Left renal pelvis (tissue), 4 donors: ENCODE results near the gene APEH. TPM values are rescaled to one million over a fixed set of nuclear protein-coding genes. Genes with fewer than 3 reads are reported as not detected.

Source experiments
- DNase-seq, 4 donors: peaks; one replicate each; pipeline ENCODE4 v3.0.0-alpha.2; 2013; ENCODE audit warnings: low read depth in 4 of 4, low spot score in 3 of 4
- polyA plus RNA-seq, 4 donors: library from polyadenylated mRNA; unstranded; fragments of 120-200 nt; gene quantifications; one replicate each; pipeline ENCODE4 v1.2.1, GENCODE V29; 2013; ENCODE audit not compliant: insufficient read length in 4 of 4

Gene APEH
- polyA plus RNA-seq, 4 donors: 76.0 to 158 (median 140) TPM

DNA sequence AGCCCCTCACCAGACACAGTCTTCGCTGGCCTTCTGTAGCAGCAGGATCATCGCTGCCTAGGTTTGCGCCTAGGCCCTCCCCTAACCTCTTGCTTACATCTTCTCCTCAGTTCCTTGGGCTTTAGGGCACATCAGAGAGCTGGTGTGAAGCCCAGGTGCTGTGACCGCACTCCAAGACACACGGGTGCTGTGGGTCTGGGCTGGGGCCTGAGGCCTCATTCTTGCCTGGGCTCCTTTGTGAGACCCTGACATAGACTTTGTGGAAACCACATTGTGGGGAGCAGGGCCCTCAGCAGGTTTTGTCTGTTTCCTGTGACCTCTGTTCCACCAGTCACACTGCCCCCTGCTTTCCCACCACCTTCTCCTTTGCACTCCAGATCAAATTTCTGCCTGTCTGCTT is 37.3 kb downstream of the APEH start:
- DNase-seq: no peak

DNA sequence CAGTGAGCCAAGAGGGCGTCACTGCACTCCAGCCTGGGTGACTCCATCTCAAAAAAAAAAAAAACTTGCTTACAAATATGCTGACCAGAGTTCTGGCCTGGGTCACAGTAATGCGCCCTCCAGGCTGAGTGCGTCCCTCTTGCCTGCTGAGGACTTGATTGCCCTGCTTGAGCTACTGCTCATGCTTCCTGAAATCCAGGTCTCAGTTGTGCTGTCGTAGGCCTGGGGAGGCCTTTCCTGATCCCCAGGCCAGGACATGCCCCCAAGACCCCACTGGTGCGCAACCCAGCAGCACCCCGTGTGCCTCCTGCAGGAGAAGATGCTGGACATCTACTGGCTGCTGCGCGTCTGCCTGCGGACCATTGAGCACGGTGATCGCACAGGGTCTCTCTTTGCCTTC is 38.0 kb downstream of the APEH start:
- no peak for DNase-seq

DNA sequence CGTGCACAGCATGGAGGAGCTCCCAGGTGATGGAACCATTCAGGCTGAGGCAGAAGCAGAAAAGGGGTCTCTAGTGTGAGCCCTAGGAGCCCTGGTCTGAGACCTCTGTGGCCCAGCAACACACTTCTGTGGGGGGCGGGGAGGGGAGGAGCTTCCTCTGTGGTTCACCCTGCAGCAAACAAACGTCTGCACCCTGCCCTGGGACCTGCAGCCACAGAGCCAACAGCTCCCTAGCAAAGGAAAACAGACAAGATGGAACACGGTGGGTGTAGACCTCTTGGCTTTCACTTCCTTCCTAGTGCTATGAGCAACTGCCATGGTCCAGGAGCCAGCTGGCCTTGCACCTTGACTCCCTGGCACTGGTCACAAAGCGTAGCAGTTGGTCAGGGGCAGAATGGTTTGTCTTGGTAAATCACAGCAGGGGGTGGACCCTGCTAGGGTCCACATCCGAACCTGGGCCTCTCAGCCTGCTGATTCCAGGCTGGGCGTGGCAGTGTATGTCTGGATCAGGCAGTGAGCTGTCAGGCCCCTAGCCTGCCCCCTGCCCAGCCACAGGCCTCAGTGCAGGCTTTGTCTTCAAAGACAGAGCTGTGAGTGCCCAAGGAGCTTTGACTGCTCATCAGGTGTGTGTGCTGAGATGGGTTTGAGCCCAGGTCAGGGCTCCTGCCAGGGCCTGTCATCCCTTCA is 38.6 kb downstream of the APEH start:
- DNase-seq: no peak

DNA sequence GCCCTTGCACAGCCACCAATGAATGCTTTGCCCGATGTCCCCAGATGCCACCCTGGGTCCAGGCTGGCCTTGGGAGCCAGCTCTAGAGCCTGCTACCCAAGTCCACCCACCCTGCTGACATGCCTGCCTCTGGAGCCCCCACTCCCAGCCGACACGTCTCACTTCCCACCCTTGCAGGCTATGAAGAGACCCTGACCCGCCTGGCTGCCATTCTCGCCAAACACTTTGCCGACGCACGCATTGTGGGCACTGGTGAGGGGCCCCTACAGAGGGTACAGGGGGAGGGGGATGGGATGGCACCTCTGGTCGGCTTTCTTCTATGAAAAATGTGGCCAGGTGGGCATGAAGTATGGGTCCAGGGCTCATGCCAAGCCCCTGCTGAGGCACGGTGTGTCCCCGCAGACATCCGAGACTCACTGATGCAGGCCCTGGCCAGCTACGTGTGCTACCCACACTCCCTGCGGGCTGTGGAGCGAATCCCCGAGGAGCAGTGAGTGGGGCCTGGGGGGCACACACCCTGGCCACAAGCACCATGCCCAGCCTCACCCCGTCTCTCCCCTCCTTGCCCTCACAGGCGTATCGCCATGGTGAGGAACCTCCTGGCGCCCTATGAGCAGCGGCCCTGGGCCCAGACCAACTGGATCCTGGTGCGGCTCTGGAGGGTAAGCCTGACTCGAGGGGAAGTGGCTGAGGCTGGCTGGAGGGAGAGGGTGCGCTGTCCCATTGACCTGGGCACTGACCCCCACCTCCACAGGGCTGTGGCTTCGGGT is 39.4 kb downstream of the APEH start:
- DNase-seq: no peak

DNA sequence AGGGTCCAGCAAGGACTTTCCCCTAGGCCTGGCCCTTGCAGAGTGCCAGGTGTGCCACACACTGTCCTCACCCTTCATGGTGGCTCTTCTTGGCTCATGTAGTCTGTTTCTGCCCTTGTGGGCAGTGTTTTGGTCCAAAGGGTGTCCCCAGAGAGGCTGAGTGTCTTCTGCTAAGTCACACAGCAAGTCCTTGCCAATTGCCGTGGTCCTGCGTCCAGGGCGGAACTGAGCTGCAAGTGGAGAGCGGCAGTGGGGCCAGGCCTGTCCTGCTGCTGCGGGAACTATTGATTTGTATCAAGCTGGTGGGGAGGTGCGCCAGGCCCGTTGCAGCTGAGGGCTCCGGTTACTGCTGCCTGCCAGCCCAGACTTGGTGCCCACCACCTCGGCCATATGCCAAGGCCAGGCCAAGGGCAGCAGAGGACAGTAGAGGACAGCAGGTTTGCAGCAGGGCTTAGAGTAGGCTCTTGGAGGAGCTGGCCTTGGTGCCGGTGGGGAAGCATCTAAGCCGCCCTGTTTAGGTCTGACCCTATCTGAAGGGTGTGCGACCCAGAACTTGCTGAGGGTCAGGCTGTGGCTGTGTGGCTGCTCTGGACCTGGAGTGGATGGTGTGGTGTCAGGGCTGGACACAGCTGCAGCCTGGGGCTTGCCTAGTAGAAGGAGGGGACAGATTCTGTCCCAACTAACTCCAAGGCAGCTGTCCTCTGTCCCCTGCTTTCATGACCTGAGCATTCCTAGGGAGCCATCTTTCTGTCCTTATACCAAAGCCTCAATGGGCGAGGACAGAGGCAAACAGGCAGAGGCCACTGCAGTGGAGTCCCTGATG is 40.8 kb downstream of the APEH start:
- DNase-seq: no peak

DNA sequence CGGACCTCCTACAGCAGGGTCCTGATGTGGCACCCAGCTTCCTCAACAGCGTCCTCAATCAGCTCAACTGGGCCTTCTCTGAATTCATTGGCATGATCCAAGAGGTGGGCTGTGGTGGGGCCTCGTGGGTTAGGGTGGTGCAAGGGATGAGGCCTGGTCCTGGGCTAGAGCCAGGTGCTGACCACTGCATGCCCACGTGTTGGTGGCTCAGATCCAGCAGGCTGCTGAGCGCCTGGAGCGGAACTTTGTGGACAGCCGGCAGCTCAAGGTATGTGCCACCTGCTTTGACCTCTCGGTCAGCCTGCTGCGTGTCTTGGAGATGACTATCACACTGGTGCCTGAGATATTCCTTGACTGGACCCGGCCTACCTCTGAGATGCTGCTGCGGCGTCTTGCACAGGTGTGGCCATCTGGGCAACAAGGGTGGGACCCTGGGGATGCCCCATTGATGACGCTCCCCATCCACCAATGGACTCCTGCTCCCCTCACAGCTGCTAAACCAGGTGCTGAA is 41.5 kb downstream of the APEH start:
- no peak for DNase-seq

DNA sequence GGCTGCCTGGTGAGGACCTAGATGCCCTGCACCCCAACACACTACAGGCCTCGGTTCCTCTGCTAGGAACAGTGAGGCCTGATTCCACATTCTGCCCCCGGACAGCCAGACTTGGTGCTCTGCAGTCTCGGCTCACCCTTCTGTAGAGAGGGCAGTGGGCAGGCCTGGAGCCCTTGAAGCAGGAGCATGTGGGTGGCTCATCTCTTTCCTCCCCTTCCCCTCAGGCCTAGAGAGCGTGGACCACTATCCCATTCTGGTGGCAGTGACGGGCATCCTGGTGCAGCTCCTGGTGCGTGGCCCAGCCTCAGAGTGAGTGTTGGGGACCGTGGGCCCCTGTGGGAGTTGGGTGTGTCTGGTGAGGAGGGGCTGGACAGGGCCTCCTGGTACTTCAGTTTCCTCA is 42.0 kb downstream of the APEH start:
- no peak for DNase-seq

DNA sequence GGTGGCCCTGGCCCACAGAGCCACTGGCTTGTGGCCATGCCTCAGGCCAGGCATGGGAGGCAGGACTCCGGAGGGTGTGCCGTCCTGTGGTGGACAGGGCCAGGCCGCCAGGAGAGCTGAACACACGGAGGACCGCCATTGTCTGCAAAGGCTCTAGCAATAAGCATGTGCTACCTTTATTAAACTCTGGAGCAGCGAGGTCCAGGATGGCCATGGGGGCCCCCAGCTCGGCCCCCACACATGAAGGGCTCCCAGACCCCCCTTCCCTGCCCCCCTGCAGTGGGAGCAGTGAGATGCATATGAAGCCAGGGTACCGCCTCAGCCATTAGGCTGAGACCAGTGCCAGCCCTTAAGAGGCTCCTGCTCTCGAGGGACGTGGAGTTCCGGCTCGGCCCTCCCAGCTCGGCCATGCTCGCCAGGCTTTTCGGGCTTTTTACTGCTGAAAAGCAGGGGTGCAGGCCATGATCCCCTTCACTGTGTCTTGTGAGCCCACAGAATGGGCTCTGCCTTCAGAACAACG is 42.6 kb downstream of the APEH start:
- DNase-seq: no peak

DNA sequence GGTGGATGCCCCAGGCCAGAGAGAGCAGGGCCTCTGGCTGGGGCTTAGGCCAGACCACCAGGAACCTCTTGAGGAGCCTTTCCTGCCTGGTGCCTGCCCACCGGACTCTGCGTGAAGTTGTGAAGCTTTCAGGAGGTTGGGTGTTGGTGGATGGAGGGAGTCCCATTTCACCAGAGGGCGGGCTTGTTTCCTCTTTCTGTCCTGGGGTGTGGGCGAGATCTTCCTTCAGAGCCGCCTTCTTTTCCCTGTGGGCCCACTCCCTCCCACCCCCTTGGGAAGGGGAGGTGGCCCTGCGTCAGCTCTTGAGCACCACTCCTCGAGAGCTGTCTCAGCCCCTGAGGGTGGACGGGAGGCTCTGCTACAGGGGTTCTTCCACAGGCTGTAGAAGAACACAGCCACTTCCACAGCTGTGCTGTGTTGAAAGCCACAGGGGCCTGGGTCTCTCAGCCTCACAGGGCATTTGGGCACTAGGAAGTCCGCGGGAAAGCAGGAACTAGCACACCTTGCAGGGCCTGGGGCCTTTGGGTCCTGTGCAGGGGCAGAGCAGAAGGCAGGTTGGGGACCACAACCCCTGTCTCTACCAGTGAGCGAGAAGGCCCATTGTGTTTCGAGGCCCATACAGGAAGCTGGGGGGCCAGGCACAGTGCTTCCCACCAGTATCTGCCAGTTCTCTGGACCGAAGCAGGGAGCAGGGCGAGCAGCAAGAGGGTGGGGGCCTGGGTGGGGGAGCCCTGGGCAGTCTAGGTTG is 43.2 kb downstream of the APEH start:
- DNase-seq: no peak

DNA sequence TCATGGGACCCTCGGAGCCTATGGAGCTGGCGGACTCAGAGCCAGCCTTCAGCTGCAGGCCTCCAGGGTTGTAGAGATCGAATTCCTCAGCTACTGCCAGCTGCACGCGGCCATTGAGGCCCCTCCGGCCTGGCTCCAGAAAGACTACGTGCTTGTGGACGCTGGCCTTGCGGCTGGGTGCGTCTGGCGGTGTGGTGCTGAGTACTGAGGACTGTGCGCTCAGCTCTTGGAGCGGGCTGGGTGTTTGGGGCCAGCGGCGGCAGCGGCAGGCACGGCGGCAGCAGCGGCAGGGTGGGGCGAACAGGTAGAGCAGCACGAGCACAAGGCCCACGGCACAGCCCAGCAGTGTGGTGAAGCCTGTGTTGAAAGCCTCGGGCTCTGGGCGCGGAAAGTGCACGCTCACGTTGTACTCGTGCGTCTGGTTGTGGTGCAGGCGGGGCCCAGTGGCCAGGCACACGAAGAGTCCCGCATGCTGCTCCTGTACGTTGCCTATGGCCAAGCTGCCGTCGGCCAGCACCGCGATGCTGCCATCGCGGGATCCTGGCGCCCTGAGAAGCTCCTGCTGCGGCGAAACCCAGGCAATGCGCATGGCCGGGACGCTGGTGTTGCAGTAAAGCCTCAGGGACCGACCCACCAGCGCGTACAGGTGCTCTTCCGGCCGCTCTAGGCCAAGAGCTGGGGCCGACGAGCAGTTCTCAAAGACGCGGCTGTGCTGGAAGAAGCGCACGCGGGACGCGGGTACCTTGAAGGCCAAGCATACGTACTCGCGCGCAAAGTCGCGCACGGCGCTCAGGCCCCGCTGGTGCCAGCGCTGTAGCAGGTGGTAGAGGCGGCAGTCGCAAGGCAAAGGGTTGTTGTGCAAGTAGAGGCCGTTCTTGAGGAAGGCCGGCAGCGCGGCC is 44.1 kb downstream of the APEH start:
- DNase-seq: no peak

DNA sequence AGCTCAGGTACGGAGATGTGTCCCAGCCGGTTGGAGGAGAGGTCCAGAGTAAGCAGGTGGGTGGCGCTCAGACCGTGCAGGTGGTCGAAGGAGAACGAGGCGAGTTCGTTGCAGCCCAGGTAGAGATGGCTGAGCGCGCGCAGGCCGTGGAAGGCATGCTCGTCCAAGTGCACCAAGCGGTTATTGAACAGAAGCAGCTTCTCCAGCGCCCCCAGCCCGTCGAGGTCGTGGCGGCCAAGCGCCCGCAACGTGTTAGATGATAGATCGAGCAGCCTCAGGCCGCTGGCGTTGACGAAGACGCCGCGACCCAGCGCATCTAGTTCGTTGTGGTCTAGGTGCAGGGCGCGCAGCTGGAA is 44.7 kb downstream of the APEH start:
- no peak for DNase-seq

DNA sequence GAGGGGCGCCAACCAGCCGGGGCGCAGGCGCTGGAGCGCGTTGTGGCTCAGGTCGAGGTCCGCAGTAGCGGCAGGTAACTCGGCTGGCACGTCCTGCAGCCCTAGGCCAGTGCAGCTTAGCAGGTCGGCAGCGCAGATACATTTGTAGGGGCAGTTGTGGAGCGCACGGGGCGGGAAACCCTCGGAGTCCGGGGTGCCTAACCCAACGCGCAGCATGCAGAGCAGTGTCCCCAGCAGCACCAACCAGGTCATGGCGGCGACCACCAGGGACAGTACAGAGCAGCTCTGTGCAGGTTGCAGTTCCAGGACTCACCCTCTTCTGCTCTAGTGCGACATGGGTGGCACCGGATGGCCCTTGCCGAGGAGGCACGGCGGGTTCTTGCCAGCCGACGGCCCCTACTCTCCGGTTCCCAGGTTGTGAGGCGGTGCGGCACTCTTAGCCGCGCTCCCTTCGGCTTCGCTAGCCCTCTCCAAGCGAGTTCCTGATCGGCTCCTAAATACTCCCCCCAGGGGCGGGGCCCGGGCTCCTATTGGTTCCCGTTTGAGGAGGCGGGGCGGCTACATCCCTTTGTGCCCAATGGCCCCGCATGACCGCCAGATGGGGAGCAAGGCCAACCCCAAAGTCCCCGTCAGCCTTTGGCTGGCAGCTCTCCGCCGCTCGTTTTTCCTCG is 45.2 kb downstream of the APEH start, which contains the start of gene AMIGO3:
Gene AMIGO3, minus strand, starts transcription at position 471 of the 671 bp plus-strand sequence. Its CDS starts 219 bp downstream, at position 252.
- DNase-seq: peak; percentile 69 to 80 (median 78)

DNA sequence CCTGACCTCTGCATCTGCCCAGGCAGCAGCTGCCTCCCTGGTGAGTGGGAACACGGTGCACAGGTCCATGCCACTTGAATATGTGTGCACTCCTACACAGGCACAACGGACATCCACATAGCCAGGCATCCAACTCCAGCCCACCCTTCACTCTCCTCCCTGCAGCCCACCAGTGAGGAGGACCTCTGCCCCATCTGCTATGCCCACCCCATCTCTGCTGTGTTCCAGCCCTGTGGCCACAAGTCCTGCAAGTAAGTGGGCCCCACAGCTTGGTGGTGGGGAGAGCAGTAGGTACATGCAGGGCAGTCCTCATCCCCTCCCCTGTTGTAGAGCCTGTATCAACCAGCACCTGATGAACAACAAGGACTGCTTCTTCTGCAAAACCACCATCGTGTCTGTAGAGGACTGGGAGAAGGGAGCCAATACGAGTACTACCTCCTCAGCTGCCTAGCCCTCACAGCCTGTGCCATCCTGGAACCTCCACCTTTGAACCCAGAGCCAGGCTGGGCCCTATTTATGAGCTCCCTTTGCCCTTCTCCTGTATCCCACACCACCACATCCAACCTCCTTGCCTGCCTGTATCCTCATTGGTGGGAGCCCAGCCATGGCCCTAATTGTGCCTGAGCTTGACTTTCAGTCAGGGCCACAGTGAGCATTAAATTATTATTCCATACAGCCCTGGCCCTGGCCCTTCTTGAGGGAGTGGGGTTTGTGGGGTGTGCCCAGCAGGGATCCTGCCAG is 46.9 kb downstream of the APEH start:
- DNase-seq: no peak

DNA sequence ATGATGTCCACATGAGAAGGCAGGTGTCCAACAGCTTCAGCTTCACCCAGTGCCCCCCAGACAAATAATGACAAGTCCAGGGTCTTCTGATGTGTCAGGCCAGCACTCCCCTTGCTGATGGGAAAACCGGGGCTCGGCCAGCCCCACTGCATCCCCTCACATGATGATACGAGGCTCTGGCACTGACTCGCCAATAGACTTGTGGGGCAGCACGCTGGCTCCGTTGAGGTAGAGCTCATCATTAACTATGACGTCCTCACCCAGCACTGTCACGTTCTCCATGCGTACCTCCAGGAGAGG is 47.4 kb downstream of the APEH start:
- DNase-seq: no peak

DNA sequence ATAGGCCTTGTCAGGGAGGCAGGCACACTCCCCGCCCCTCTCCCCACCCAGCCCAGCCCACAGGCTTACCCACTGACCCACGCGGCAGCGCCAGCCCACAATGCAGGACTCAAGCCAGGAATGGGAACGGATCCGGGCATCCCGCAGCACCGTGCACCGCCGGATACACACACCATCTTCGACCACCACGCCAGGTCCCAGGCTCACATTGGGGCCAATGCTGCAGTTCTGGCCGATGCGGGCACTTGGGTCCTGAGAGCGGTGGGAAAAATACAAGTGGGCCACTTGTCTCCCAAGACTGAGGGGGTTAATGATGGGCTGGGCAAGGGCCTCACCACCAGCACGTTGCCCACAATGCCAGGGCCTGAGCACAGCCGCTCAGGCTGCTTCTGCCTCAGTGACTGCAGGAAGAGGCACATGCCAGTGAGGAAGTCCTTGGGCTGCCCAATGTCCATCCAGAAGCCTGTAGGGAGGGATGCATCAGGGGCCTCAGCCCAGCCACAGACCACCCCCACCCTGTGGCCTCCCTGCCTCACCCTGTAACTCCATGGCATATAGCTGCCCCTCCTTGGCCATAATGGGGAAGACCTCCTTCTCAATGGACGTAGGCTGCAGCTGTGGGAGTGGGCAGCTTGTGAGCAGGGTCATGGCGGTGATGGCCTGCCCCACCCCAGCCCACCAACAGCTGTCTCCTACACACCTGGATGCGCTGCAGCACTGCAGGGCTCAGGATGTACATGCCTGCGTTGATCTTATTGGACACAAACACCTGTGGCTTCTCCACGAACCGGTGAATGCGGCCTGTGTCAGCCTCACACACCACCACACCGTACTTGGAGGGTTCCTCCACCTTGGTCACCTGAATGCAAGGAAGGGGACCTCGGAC is 48.0 kb downstream of the APEH start:
- DNase-seq: no peak

DNA sequence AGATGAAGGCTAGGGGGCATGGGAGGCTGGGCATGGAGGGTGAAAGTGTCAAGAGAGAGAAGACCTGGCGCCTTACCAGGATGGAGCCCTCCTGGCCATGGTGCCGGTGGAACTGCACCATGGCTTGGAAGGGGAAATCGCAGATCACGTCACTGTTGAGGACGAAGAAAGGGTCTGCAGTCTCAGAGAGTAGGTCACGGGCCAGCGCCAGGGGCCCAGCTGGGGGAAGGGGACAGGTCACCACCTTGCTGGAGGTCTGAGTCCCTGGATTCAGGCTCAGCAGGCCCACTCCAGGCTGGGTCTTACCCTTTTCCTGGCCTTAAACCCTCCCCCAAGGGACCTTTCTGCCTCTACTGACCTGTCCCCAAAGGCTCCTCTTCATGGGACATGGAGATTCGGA is 48.7 kb downstream of the APEH start:
- no peak for DNase-seq

DNA sequence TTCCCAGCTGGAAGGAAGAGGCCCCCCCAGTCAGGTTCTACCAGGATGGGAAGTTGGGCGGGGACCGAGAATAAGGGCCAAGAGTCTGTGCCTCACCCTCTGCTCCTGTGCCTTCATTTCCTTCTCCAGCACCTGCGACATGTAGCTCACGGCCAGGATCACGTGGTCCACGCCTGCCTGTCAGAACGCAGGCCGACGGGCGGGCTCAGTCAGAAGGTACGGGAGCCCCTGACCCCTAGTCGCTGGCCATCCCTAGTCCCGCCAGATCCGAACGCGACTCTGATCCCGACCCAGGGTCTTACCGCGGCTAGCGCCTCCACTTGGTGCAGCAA is 49.1 kb downstream of the APEH start:
- DNase-seq: no peak
